PC-9 (cell line): ENCODE results near the gene WRAP73.

Source experiments
- CTCF ChIP-seq: fragments of 200-600 bp; sonication (generic); conservative IDR thresholded peaks from 2 replicates; pipeline ENCODE4 v1.6.1; 2017; ENCODE audit warnings: mixed run types, antibody characterized with exemption, mild to moderate bottlenecking, moderate library complexity
- EZH2 ChIP-seq: fragments of 200-600 bp; sonication (generic); IDR thresholded peaks from 2 replicates; pipeline ENCODE4 v1.8.0; 2017; ENCODE audit warnings: antibody characterized with exemption, low read depth

- TF ChIP-seq CTCF = no peak
- TF ChIP-seq EZH2 = no peak
These were observed 42.2 kb downstream of the WRAP73 start for GRCh38 chr1:3607703-3608065.
